Endothelial cell (in vitro differentiated cells): Measurements from ENCODE around the gene UBXN4. TPM values are rescaled to one million over a fixed set of nuclear protein-coding genes. Genes with fewer than 3 reads are reported as not detected.
"Not testable (repeated sequence)": the region's sequence is repeated elsewhere in the genome, so short reads cannot be mapped to it uniquely, and the experiment has no call there.

ENCODE experiments used
- DNase-seq: peaks from one replicate; pipeline ENCODE4 v3.0.0; 2021; ENCODE audit warnings: low spot score
- H3K27ac Mint-ChIP-seq: one replicate; pipeline ENCODE4 v1.8.0; 2021; ENCODE audit warnings: mixed read lengths, inconsistent platforms; ENCODE audit not compliant: unreplicated experiment
- H3K27me3 Mint-ChIP-seq: one replicate; pipeline ENCODE4 v1.8.0; 2021; ENCODE audit warnings: mild to moderate bottlenecking, moderate library complexity, mixed read lengths, inconsistent platforms; ENCODE audit not compliant: unreplicated experiment
- H3K36me3 Mint-ChIP-seq: one replicate; pipeline ENCODE4 v1.8.0; 2021; ENCODE audit warnings: mild to moderate bottlenecking, low read depth, mixed read lengths, inconsistent platforms; ENCODE audit not compliant: unreplicated experiment
- H3K4me1 Mint-ChIP-seq: one replicate; pipeline ENCODE4 v1.8.0; 2021; ENCODE audit warnings: mild to moderate bottlenecking, mixed read lengths, inconsistent platforms; ENCODE audit not compliant: unreplicated experiment
- H3K4me3 Mint-ChIP-seq: one replicate; pipeline ENCODE4 v1.8.0; 2021; ENCODE audit warnings: mild to moderate bottlenecking, mixed read lengths, inconsistent platforms; ENCODE audit not compliant: unreplicated experiment
- H3K9me3 Mint-ChIP-seq: one replicate; pipeline ENCODE4 v1.8.0; 2021; ENCODE audit warnings: mixed read lengths, inconsistent platforms; ENCODE audit not compliant: unreplicated experiment
- long read RNA-seq: library from polyadenylated mRNA; unstranded; transcript quantifications from one replicate; pipeline ENCODE4 v2.0.0, GENCODE V29; 2020; ENCODE audit not compliant: unreplicated experiment
- total RNA-seq: library from RNA; stranded (reverse); fragmentation: NEBNext Ultra II Directional; extraction: Animal tissue kit (Norgen Biotek cat#: 25700); gene quantifications from one replicate; pipeline ENCODE4 v1.2.1, GENCODE V29; 2021; ENCODE audit not compliant: unreplicated experiment
- TF ChIP-seq, protein P1 (sequence below): fragments of 200-600 bp; sonication (generic); IDR thresholded peaks from one replicate; pipeline ENCODE4 v1.5.0; 2021; ENCODE audit warnings: antibody characterized with exemption; ENCODE audit not compliant: unreplicated experiment

The UBXN4 gene
- 101 TPM for total RNA-seq
- long read RNA-seq, full-length matches to known transcripts: 9 of 62 reads
- long read RNA-seq, partial matches to known transcripts: 42 of 62 reads
- long read RNA-seq, other reads (novel, unspliced or antisense): 11 of 62 reads

GRCh38 chr2:135741395-135742324, at the start of gene UBXN4:
Gene UBXN4 (plus strand): TSS chr2:135741855. CDS start chr2:135741930, 75 bp downstream.
- peak; percentile 94 for DNase-seq
- Mint-ChIP-seq H3K4me3 (peak within 1 kb of the TSS; percentile 97), H3K36me3 (peaks cover 14% of the 10 kb centered on the region), H3K4me1 (peaks cover 27% of the 10 kb centered on the region), H3K27ac (peak within 1 kb of the TSS; percentile 96), H3K9me3 (no peaks in the 10 kb centered on the region), H3K27me3 (peaks cover 7% of the 10 kb centered on the region)
- TF ChIP-seq, protein P1, sequence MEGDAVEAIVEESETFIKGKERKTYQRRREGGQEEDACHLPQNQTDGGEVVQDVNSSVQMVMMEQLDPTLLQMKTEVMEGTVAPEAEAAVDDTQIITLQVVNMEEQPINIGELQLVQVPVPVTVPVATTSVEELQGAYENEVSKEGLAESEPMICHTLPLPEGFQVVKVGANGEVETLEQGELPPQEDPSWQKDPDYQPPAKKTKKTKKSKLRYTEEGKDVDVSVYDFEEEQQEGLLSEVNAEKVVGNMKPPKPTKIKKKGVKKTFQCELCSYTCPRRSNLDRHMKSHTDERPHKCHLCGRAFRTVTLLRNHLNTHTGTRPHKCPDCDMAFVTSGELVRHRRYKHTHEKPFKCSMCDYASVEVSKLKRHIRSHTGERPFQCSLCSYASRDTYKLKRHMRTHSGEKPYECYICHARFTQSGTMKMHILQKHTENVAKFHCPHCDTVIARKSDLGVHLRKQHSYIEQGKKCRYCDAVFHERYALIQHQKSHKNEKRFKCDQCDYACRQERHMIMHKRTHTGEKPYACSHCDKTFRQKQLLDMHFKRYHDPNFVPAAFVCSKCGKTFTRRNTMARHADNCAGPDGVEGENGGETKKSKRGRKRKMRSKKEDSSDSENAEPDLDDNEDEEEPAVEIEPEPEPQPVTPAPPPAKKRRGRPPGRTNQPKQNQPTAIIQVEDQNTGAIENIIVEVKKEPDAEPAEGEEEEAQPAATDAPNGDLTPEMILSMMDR: peak; percentile 58

DNA sequence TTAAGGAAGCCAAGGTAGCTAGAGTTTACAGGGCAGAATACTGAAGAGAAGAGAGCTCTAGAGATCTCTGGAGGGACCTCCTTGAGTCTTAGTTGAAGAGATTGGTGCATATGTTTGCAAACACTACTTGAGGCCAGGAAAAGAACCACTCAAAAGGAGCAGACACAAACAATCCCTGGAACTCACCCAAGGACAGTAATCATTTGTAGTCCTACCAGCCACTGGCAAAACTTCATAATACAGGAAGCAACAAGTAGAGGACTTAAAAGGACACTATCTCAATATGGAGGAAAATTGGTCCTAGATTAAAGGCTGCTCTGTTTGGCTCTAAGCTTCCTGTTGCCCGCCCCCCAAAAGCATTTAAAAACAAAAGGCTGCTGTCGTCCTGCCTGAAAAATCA, 46.9 kb upstream of the UBXN4 start:
- TF ChIP-seq, protein P1: no peak
- Mint-ChIP-seq H3K27me3 (no peaks in the 10 kb centered on the region), H3K36me3 (peaks cover 5% of the 10 kb centered on the region), H3K4me1 (peaks cover 16% of the 10 kb centered on the region), H3K9me3 (no peaks in the 10 kb centered on the region), H3K4me3 (no peak overlapping the region), H3K27ac (peak overlapping the region; percentile 46)
- DNase-seq: no peak

DNA sequence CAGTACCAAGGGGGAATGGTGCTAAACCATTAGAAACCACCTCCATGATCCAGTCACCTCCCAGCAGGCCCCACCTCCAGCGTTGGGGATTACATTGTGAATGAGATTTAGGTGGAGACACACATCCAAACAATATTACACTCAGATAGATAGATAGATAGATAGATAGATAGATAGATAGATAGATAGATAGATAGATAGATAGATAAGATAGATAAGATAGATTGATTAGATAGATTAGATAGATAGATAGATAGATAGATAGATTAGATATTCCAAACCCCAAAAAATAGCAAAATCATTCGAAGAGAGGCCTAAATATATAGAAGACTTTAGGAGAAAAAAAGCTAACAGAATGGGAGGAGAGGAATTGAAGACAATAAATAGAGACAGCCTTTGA, 42.8 kb upstream of the UBXN4 start:
- Mint-ChIP-seq H3K9me3 (no peaks in the 10 kb centered on the region), H3K4me3 (no peak overlapping the region), H3K4me1 (peaks cover 16% of the 10 kb centered on the region), H3K27me3 (no peaks in the 10 kb centered on the region), H3K27ac (no peak overlapping the region), H3K36me3 (peaks cover 5% of the 10 kb centered on the region)
- TF ChIP-seq, protein P1: no peak
- no peak for DNase-seq

DNA sequence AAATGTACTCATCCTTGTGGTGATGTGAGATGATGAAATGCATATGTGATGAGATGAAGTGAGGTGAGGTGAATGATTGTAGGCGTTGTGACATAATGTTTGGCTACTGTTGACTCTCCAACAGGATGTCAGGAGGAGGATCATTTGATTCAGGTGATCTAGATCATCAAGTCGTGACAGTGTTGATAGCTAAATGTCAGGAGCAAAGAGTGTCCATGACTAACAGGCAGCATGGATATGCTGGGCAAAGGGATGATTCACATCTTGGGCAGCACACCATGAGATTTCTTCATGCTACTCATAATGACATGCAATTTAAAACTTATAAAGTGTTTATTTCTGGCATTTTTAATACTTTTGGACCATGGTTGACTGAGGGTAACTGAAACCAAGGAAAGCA, 40.2 kb upstream of the UBXN4 start:
- no peaks in the 10 kb centered on the region for H3K9me3 Mint-ChIP-seq
- H3K36me3 Mint-ChIP-seq: no peaks in the 10 kb centered on the region
- TF ChIP-seq, protein P1: no peak
- DNase-seq: no peak
- H3K4me3 Mint-ChIP-seq: no peak overlapping the region
- no peak overlapping the region for H3K27ac Mint-ChIP-seq
- H3K4me1 Mint-ChIP-seq: no peaks in the 10 kb centered on the region
- no peaks in the 10 kb centered on the region for H3K27me3 Mint-ChIP-seq

- Mint-ChIP-seq H3K4me3 (no peak overlapping the region), H3K9me3 (no peaks in the 10 kb centered on the region), H3K27me3 (no peaks in the 10 kb centered on the region), H3K27ac (no peak overlapping the region), H3K4me1 (no peaks in the 10 kb centered on the region), H3K36me3 (no peaks in the 10 kb centered on the region)
- no peak for DNase-seq
- TF ChIP-seq, protein P1: no peak
Observed at GRCh38 chr2:135703300-135703699, 38.4 kb upstream of the UBXN4 start.

GRCh38 chr2:135704075-135704474, 37.6 kb upstream of the UBXN4 start:
- not testable (repeated sequence) for H3K9me3 Mint-ChIP-seq, H3K27ac Mint-ChIP-seq, H3K27me3 Mint-ChIP-seq, H3K4me1 Mint-ChIP-seq, DNase-seq, H3K36me3 Mint-ChIP-seq, H3K4me3 Mint-ChIP-seq
